Stimulated activated CD4-positive, alpha-beta T cell treated with anti-CD3 and anti-CD28 coated beads, TNF-alpha, amount 100 ng/mL, for 48 hours (primary cell): ENCODE results near the gene NRXN3.
"Not testable (repeated sequence)": the region's sequence is repeated elsewhere in the genome, so short reads cannot be mapped to it uniquely, and the experiment has no call there.

Source experiments
- DNase-seq, 3 donors: peaks; one replicate each; pipeline ENCODE4 v3.0.0-alpha.2; 2020; ENCODE audit warnings: low read depth in 3 of 3

Gene NRXN3

DNA sequence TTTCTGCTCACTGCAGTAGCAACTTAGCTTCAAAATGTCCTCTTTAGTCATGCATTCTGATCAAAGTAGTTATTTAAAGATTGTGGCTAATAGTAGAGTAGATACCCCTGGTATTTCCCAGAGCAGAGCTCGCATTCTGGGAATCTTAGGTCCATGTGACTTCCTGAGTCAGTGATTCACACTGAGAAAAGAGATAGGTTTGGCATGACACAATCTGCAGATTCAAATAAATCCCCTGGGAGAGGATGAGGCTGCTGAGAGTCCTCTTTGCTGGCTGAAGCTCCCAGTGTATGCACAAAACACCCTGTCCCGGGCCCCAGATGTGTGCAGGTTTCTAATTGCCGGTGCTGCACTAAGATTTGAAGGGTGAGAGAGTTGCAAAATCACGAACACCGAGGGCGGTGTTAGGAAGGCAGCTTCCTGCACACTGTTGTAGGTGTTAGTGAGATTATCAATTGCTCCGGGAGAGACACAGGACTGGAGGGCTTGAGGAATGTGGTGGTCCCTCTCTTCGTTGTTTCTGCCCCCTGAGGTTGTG, 233.2 kb downstream of the NRXN3 start:
- no peak for DNase-seq

DNA sequence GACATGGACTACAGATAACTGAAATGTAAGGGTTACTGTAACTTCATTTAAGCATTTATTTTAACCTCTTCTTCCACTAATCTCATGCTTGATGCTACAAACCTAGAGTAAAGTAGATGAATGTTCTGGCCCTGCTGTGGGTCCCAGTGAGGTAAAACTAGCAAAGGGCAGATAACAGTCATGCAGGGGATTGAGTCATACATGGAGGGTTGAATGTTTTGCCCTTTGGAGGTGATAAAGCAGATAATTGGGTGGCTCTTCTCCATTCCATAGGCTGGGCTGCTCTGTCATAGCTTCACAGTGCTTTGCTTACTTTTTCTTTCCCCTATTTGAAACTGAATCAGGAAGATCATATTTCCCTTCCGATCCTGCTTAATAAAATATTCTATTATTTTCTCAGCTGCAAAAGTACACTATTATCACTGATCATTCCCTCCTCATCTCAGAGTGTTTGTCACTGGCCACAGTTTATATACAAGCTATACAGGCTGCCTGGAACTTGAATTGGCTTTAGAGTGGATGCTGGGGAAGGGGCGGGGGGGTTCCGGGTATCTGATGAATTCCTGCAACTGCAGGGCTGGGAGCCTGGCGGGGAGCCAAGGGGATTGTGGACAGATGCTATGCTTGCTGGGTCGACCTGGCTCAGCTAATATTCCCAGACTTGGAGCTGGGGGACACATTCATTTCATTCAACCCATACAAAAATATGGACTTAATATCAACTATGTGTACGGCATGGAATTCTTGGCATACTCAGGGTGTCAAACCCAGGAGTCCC, 235.1 kb downstream of the NRXN3 start:
- DNase-seq = no peak

DNA sequence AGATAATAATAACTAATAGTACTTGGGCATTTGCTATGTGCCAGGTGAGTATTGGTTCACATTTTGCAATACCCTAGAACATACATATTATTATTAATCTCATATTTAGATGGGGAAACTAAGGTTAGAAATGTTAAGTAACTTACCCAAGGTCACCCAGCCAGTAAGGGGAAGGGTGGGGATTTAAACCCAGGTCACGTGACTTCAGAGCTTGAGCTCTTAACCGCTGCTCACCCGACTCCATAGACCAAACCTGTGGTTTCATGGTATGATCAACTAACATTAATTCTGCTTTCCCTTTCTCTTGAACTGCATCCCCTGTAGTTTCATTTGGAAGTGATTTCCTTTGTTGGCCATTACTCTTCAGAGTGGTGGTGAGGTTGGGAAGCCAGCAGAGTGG, 242.3 kb downstream of the NRXN3 start:
- no peak for DNase-seq

DNA sequence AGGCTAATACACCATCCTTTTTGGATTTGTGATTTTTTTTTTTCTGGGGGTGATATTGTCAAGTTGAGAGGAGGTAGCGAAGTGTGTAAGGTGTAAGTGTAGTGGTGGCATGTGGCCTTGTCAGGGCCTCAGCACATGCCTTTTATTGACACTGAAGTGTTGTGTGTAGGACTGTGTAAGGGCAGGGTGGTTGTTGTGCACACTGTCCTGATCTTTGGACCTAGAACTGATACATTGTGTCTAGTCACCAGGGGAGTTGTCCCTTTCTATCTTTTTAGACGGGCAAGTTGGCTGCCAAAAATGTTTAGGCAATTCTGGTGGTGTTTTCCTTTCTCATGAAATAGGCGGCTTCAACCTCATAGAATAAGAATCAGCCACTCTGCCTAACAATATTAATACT, 244.0 kb downstream of the NRXN3 start:
- no peak for DNase-seq

DNA sequence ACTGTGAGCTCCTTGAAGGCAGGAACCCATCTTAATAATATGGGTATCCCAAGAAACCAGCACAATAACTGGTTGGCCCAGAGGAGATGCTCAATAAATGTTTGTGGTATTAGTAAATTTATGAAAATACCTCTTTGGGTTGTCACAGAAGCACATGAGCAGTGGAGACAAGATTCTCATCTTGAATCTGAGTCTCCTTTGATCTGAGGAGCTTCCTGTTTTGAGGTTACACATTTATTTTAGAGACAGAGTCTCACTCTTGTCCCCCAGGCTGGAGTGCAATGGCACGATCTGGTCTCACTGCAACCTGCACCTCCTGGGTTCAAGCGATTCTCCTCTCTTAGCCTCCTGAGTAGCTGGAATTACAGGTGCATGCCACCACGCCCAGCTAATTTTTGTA, 247.4 kb downstream of the NRXN3 start:
- DNase-seq = no peak

DNA sequence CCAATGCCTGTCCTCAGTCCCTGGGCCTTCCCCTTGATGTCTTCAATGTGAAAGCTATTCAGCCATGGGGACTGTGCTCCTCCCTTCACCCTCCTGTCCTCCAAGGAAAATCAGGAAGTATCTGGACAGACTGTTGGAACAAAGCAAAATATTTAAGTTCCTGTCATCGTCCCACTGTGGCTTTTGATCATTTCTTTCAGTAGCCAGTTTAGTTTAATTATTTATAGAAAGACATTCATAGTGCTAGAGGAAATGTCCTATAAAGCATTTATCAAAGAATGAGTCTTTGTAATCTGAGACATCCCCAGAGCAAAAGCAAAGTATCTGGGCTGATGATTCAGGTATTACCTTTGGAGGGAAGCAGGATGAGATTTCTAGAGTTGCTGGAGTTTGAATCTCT, 254.1 kb downstream of the NRXN3 start:
- DNase-seq = no peak

DNA sequence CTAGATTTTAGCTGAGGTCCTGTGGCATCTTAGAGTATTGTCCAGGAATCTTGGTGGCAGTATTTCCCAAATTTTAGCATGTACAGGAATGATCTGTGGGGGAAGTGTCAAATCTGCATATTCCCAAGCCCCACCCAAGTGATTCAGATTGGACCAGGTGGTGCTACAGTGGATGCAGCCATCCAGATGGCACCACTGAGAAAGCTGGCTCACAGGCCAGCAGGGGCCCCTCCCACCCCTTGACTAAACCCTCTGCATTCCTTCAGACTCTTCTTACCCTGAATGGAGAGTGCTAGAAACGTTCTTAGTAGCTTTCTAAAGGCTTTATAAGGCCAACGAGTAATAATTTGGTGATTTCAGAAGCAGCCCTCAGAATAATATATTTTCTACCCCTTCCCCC, 255.2 kb downstream of the NRXN3 start:
- DNase-seq = no peak

DNA sequence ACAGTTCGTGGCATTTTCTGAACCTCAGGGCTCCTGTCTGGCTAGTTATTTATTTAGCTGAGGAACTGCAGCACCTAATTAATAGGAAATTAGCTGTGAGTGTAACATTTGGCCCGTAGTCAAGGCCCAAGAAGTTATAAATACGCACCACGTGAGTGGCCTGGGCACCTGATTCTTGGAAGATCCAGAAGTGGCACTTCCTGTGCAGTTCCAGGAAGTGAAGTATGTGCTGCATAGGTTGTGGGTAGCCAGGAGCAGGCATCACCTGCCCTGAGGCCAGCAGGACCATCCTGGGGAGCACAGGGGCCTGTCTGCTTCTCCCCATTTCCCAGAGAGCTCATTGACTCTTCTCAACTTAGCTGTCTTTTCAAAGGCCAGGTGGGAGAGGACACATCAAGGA, 255.6 kb downstream of the NRXN3 start:
- DNase-seq = no peak

DNA sequence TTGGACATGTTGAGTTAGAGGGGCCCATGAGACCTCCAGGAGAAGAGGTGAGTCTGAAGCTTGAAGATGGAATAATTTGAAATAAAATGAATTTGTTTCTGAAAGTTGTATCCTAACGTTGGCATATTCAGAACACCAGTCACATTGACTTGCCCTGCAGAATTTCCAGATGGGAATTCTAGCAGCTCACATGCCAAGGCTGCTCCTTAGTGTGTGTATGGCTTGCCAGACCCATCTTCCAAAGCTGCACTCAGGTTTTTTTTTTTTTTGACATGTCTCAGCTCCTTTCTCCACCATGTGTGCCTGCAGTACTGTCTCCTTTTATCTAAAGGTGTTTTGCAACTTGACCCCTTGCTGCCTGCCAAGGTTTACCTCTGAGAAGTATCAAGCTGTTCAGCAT, 261.9 kb downstream of the NRXN3 start:
- no peak for DNase-seq

DNA sequence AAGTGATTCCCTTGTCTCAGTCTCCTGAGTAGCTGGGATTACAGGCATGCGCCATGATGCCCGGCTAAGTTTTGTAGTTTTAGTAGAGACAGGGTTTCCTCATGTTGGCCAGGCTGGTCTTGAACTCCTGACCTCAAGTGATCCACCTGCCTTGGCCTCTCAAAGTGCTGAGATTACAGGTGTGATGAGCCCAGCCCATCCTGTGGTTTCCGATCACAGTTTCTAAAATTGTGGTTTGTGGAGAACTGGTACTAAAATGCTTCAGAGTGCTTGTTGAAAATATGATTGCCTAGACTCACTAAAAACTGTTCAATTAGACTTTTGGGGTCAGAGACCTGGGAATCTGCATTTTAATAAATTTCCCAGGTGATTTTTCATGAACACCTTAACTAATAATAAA, 267.3 kb downstream of the NRXN3 start:
- not testable (repeated sequence) for DNase-seq

DNA sequence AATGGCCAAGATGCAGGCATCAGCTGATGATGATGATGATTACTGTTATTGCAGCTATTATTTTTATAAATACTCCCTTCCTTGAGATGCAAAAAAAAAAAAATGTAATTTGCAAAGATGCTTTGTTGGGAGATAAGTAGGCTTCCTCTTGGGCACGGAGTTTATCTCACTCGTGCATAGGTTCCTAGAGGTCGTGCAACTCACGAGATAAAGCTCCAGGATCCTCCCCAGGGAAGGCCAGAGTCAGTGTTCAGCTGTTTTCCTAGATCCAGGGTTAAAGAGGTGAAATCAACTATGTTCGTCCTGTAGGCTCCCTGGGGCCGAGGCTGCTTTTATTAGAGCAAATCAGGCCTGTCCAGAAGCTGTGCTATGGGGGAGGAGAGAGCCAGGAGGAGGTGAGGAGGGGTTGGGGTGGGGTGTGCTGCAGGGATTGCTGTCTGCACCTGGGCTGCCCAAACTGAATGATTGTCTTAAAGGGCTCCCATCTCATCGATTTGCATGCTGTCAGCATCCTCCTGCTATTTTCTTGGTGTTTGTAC, 270.3 kb downstream of the NRXN3 start:
- DNase-seq = no peak

DNA sequence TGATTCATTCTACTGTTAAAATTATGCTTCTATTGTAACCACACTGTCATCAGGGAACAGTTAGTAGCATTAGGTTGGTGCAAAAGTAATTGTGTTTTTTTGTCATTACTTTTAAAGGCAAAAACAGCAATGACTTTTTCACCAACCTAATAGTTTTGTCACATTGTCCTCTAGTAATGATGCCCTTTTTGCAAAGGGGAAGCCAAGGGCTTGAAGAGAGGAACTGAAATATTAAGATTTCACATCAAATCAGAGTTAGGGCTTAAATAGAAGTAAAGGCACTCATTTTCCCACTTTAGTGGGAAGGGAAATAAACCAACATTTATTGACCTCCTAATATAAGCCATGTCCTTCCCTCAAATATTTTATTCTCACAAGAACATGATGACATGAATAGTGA, 273.7 kb downstream of the NRXN3 start:
- DNase-seq = no peak

DNA sequence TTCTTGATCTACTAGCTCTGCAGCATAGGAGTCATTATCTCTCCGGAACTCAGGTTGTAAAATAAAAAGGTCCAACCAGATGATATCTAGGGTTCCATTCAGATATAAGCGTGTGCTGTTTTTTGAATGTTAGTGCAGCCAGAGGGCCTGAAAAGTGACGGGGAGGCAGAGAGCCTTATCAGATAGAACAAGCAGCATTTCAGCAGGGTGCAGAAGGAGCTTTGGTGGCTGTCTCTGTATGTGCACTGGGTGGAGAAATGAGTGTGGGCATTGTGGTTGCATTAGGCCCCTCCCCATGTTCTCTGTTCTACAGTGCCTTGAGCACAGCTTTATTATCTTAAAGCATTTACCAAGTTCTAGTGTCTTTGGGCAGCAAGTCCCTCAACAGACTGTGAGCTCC, 275.1 kb downstream of the NRXN3 start:
- DNase-seq = no peak

DNA sequence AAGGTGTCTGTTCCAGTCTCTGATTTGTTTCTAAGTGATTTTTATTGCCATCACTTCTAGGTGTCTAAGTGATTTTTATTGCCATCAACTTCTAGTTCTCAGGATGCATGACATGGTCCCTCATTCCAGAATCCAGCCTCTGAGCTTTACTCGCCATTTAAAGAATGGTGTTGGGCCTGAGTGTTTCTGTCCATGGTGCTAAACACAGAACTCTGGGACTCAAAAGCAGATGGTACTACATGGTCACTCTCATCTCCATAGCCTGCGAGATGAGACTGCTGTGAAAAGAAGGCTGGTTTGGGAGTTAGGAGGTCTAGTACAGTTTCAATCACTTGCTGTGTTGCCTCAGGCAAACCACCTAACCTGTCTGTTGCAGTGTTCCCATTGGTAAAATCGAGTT, 276.6 kb downstream of the NRXN3 start:
- DNase-seq = no peak

DNA sequence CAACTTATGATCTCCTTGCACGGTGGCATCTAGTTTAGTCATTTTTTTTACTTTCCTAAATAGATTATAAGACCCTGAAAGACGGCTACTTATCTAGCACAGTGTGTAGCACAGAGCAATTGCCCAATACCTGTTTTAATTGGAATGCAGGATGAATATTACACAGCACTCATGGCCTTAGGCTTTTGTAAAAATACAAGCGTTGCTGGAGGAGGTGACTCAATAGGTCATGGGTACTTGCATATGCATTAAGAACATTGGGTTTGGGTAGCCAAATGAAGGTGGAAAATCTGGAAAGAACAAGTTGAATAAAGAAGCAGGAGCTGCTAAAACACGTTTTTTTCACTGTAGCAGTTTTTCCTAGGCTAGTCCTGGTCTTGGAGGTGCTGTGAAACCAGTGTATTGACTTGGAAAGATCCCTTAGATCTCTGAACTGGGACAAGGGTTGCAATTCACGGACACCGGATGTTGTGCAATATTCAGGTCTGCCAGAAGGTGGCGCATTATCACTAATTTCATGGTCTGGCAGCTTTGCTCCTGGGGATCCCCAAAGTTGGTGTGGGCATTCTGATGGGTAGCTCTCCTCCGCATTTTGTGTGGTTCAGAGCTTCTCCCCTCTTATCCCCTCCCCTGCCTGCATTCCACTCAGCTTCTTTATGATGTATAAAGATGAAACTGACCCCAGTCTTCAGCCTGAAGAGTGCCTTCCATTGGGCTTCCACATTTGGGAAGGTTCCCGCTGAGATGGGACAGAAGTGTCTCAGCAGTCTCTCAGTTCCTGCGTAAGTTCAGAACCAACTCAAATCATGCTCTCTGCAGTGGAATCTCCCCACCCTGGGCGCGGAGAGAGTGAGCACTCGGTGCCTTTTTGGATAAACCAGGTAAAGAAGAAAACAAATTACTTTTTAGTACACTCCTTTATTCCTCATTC, 278.3 kb downstream of the NRXN3 start:
- DNase-seq = peak; percentile 16 to 28 (median 18)

DNA sequence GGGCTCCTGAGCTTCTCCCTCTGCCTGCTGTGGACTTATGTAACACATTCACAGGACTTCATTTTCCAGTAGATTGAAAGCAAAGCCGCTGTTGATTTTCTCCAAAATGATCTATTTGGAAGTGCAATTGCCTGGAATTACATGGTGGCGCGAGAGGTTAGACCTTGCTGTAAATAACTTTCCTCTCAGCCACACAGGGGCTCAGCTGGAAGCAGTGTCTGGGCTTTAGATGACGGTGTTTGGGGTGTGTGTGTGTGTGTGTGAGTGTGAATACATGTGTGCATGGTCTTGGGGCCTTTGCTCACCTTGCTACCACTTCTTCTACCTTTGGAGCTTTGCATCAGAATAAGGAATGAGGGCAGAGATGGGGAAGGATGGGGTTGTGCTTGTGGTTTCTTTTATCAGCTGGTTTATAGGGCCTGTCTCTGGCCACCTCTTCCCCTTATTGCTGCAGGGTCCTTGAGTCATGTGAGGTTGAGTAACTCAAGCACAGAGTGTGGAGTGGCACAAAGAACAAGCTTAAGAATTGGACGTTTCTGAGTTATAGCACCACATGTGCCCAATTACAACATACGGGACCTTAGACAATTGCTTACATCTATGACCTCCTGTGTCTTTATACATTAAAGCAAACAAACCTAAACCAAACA, 280.6 kb downstream of the NRXN3 start:
- DNase-seq = no peak

DNA sequence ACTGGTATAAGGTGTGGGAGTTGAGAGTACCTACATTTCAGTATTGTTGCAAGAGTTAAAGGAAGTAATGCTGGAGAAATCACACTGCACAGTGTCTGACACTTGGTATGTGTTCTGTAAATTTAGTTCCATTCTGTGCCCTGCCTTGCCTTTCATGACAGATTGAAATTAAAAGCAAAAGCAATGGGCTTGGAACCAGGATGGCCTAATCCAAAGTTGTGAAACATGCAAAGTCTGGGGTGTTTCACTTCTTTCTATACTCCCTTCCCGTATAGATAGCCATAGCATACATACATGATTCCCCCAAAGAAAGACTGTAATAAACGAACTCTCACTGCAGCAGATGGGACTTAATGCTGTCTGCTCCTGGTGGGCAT, 281.1 kb downstream of the NRXN3 start:
- no peak for DNase-seq

DNA sequence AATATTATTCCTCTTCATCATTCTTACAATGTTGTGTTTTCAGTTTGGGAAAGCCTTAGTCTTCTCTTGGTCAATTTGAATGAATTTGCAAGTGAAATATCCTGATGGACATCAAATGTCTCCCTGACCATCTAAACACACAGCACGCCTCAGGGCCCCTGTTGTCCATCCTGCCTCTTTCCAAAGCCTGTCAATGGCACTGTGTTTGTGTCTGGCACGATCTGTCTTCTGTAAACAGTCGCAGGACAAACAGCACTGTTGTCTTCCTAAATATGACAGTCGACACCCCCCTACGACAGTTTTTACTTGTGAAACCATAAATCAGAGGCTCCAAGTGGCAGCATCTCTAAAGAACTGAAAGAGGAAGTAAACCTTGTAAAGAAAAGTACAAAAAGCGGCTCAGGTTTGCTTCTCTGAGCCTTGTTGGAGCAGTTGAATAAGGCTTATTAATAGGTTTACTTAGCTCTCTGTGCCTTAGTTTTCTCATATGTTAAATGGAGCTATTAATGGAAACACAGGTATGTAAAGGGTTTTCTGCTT, 285.8 kb downstream of the NRXN3 start:
- no peak for DNase-seq

DNA sequence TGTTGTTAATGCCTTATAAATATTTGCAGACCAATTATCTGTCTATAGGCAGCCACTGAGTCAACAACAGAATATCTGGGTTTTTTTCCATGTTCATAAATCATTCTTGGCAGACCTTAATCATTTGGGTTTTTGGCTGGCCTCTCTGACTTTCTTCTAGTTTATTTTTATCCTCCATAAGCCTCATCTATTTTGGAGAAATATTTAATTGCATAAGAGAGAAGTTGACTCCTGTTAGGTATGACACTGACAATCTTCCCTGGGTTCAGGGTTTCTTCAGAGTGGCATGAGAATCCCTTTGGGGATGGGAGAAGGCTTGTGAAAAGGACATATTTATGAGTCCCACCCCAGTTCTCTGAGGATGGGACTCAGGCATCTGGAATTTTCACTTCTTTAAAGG, 299.8 kb downstream of the NRXN3 start:
- no peak for DNase-seq

DNA sequence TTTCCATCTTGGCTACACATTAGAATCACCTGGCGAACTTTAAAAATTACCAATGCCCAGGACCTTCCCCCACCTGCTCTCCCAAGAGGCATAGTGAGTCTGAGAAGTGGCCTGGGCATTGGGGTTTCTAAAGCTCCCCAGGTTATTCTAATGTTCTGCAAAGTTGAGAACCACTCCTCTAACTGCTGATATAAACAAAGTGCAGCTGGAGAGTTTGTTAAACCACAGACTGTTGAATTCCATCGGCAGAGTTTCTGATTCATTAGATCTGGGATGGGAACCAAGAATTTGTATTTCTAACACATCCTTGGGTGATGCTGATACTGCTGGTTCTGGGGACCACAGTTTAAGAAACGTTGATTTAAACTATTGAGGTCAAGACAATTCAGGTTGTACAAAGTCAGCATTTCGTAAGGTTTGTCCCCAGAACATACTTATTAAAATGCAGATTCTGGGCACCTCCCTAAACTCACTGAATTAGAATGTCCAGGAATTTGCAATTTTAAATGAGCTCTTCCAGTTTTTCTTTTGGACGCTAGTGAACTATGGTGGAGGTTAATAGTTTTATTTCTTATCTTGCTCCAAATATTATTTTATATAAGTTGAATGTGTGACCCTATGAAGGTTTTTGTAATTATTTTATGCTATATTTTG, 309.1 kb downstream of the NRXN3 start:
- no peak for DNase-seq

DNA sequence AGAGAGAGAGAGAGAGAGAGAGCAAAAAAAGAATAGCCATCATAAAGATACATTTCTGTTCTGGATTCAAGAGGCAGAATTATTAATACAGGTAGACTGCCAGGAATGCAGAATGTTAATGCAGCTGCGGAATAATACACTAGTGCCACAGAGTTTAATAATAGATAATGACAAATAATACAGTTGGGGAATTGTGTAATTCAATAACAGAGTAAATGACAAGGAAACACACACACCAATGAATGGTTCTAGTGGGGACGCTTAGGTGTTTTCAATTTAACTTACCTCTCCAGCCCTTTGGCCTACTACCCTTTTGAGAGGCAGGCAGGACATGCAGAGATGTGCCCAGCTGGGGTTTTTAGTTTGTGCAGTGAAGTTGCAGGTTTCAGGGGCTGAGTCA, 313.9 kb downstream of the NRXN3 start:
- DNase-seq = no peak
